Keratinocyte (primary cell): ENCODE measurements around the gene CLTC.

Source experiments
- CTCF ChIP-seq, 3 experiments: IDR thresholded peaks in 1 of 3; conservative IDR thresholded peaks in 1 of 3; optimal IDR thresholded peaks in 1 of 3; 2 replicates in 2 of 3; 3 replicates in 1 of 3; pipeline versions ENCODE3 to v1.5.1; 2011; ENCODE audit warnings: low read length in 3 of 3, mild to moderate bottlenecking in 3 of 3, moderate library complexity in 2 of 3, control low read depth in 1 of 3, inconsistent platforms in 1 of 3; ENCODE audit not compliant: insufficient read depth in 2 of 3; ENCODE audit errors: extremely low read depth in 1 of 3
- EZH2 ChIP-seq: IDR thresholded peaks from one replicate; pipeline ENCODE4 v1.6.1; 2012; ENCODE audit warnings: inconsistent platforms, mild to moderate bottlenecking, low read length, moderate library complexity

- TF ChIP-seq CTCF (optimal IDR thresholded peaks at IDR 0.05 in 1 of 3, IDR thresholded peaks at IDR 0.05 in 1 of 3, conservative IDR thresholded peaks at IDR 0.05 in 1 of 3; ENCODE audit: extremely low read depth in 1 of 3, insufficient read depth in 2 of 3, low read length in 3 of 3) (no peak), EZH2 (no peak)
Measured at GRCh38 chr17:59600169-59600568, 19.5 kb upstream of the CLTC start.
